Activated CD8-positive, alpha-beta memory T cell treated with anti-CD3 and anti-CD28 coated beads, Interleukin-2, amount 50 U/mL, for 24 hours (primary cell): ENCODE measurements around the gene CEP170B.
"Not testable (repeated sequence)": the region's sequence is repeated elsewhere in the genome, so short reads cannot be mapped to it uniquely, and the experiment has no call there.

Experiments
- DNase-seq: peaks from one replicate; pipeline ENCODE4 v3.0.0-alpha.2; 2020; ENCODE audit errors: extremely low read depth

CEP170B gene

GRCh38 chr14:104913435-104913834, 48.4 kb downstream of the CEP170B start:
- DNase-seq = no peak

GRCh38 chr14:104917116-104917515, 52.0 kb downstream of the CEP170B start:
- no peak for DNase-seq

GRCh38 chr14:104917993-104918392, 52.9 kb downstream of the CEP170B start:
- no peak for DNase-seq

- not testable (repeated sequence) for DNase-seq
These were observed 54.3 kb downstream of the CEP170B start for GRCh38 chr14:104919152-104919992.

- no peak for DNase-seq
These were observed 54.9 kb downstream of the CEP170B start for GRCh38 chr14:104919993-104920315.

- DNase-seq = no peak
These were observed 58.8 kb downstream of the CEP170B start for GRCh38 chr14:104923640-104924420.

- no peak for DNase-seq
These were observed 59.5 kb downstream of the CEP170B start, which contains the start of gene PLD4 for GRCh38 chr14:104924421-104925213. TSS of gene PLD4 (plus strand) at chr14:104924879. CDS start at chr14:104927141, 2,262 bp downstream.

- no peak for DNase-seq
These were observed 60.3 kb downstream of the CEP170B start for GRCh38 chr14:104925214-104925854.

- no peak for DNase-seq
These were observed 61.0 kb downstream of the CEP170B start for GRCh38 chr14:104925855-104926609.

- DNase-seq = no peak
These were observed 61.8 kb downstream of the CEP170B start for GRCh38 chr14:104926619-104927431.

GRCh38 chr14:104927432-104927816, 62.4 kb downstream of the CEP170B start:
- no peak for DNase-seq

- no peak for DNase-seq
These were observed 62.8 kb downstream of the CEP170B start for GRCh38 chr14:104927901-104928300.

GRCh38 chr14:104928391-104929133, 63.5 kb downstream of the CEP170B start:
- no peak for DNase-seq

GRCh38 chr14:104929268-104930230, 64.5 kb downstream of the CEP170B start:
- no peak for DNase-seq

GRCh38 chr14:104930526-104931303, 65.6 kb downstream of the CEP170B start:
- DNase-seq = no peak

- DNase-seq = no peak
These were observed 66.3 kb downstream of the CEP170B start for GRCh38 chr14:104931304-104931770.
